Natural killer cell (primary cell): ENCODE results near the gene NKAPL. TPM values are rescaled to one million over a fixed set of nuclear protein-coding genes. Genes with fewer than 3 reads are reported as not detected.
A peak's percentile ranks its signal among the peaks of the same experiment; 100 is the strongest.

Source experiments
- ATAC-seq, 3 donors: fragments of 150-1000 bp in 2 of 3; fragments of 200-7000 bp in 1 of 3; cut with Tn5 transposase; 1 replicate in 1 of 3; 2 replicates in 2 of 3; pipeline ENCODE4 v1.10.0; 2021; ENCODE audit warnings: mild to moderate bottlenecking in 2 of 3, moderate library complexity in 2 of 3
- DNase-seq, 2 donors: peaks; one replicate each; pipeline versions ENCODE4 v3.0.0 to v3.0.0-alpha.2; 2013 to 2021; ENCODE audit warnings: mixed read lengths in 1 of 2
- H3K27ac ChIP-seq: one replicate; pipeline ENCODE4 v1.5.1; 2013; ENCODE audit warnings: mild to moderate bottlenecking, low read length
- H3K27me3 ChIP-seq: one replicate; pipeline ENCODE4 v1.6.1; 2013; ENCODE audit warnings: low read length; ENCODE audit not compliant: control insufficient read depth, insufficient read depth
- H3K36me3 ChIP-seq: one replicate; pipeline ENCODE4 v1.6.1; 2013; ENCODE audit warnings: low read length; ENCODE audit not compliant: control insufficient read depth, insufficient read depth
- H3K4me1 ChIP-seq: one replicate; pipeline ENCODE4 v1.6.1; 2013; ENCODE audit warnings: low read length; ENCODE audit not compliant: control insufficient read depth, insufficient read depth
- H3K4me3 ChIP-seq: one replicate; pipeline ENCODE4 v1.5.1; 2013; ENCODE audit warnings: low read length
- H3K9me3 ChIP-seq: one replicate; pipeline ENCODE4 v1.6.1; 2013; ENCODE audit warnings: low read length; ENCODE audit not compliant: control insufficient read depth, insufficient read depth
- H3K27ac Mint-ChIP-seq, 2 donors: one replicate each; pipeline ENCODE4 v1.8.0; 2022; ENCODE audit warnings: mild to moderate bottlenecking in 2 of 2, mixed read lengths in 2 of 2, moderate library complexity in 1 of 2
- H3K27me3 Mint-ChIP-seq, 2 donors: one replicate each; pipeline ENCODE4 v1.8.0; 2022; ENCODE audit warnings: low read depth in 2 of 2, mixed read lengths in 2 of 2
- H3K36me3 Mint-ChIP-seq: one replicate; pipeline ENCODE4 v1.8.0; 2022; ENCODE audit warnings: mixed read lengths
- H3K4me1 Mint-ChIP-seq, 2 donors: one replicate each; pipeline ENCODE4 v1.8.0; 2022; ENCODE audit warnings: mixed read lengths in 2 of 2
- H3K4me3 Mint-ChIP-seq: one replicate; pipeline ENCODE4 v1.8.0; 2022; ENCODE audit warnings: mild to moderate bottlenecking, moderate library complexity, mixed read lengths
- H3K9me3 Mint-ChIP-seq, 2 donors: one replicate each; pipeline ENCODE4 v1.8.0; 2022; ENCODE audit warnings: mixed read lengths in 2 of 2
- WGBS: methylation state at CpG from one replicate; pipeline ENCODE4 v1.1.7; 2013; ENCODE audit warnings: missing lambda C conversion rate; ENCODE audit not compliant: insufficient coverage; 5-methylcytosine and 5-hydroxymethylcytosine counted together
- intact Hi-C: fragments of 100-400 bp; cut with micrococcal nuclease; formaldehyde crosslinking; loops from one replicate; pipeline ENCODE4 v1.14.2; 2022
- total RNA-seq, 4 donors: library from RNA; stranded (reverse); fragments of 120-200 nt in 1 of 4; gene quantifications; one replicate each; pipeline versions ENCODE4 v1.2.3 to v1.2.4, GENCODE V29; 2013 to 2022
- TF ChIP-seq, protein P1 (sequence below): fragments of 200-600 bp; IDR thresholded peaks from one replicate; pipeline ENCODE4 v1.8.0; 2022; ENCODE audit warnings: antibody characterized with exemption

Gene NKAPL
- total RNA-seq, 3 donors from 2014 or later (not counting 1 experiment from before 2014, with no cell fraction given), result 0.31 to 0.36 TPM; not detected in 1

GRCh38 chr6:28212510-28213212, 46.4 kb upstream of the NKAPL start:
- H3K4me1 Mint-ChIP-seq, result peaks cover 18 to 23% of the 10 kb centered on the region in 2 donors
- no peak overlapping the region for H3K27ac ChIP-seq
- ATAC-seq, result peak in 1 of 3 donors; percentile 34

GRCh38 chr6:28213213-28213523, 45.9 kb upstream of the NKAPL start:
- Histone ChIP-seq H3K36me3 (no peaks in the 10 kb centered on the region), H3K9me3 (no peaks in the 10 kb centered on the region), H3K4me1 (peaks cover 18% of the 10 kb centered on the region), H3K4me3 (no peak overlapping the region), H3K27ac (no peak overlapping the region), H3K27me3 (peaks cover 57% of the 10 kb centered on the region)
- H3K9me3 Mint-ChIP-seq, result no peaks in the 10 kb centered on the region
- H3K27ac Mint-ChIP-seq, result no peak overlapping the region
- peaks cover 67 to 78% of the 10 kb centered on the region in 2 donors for H3K27me3 Mint-ChIP-seq
- WGBS, result no CpG with 5 or more reads among the region's 2 CpGs
- DNase-seq (no peak), ATAC-seq (no peak)
- TF ChIP-seq, protein P1, sequence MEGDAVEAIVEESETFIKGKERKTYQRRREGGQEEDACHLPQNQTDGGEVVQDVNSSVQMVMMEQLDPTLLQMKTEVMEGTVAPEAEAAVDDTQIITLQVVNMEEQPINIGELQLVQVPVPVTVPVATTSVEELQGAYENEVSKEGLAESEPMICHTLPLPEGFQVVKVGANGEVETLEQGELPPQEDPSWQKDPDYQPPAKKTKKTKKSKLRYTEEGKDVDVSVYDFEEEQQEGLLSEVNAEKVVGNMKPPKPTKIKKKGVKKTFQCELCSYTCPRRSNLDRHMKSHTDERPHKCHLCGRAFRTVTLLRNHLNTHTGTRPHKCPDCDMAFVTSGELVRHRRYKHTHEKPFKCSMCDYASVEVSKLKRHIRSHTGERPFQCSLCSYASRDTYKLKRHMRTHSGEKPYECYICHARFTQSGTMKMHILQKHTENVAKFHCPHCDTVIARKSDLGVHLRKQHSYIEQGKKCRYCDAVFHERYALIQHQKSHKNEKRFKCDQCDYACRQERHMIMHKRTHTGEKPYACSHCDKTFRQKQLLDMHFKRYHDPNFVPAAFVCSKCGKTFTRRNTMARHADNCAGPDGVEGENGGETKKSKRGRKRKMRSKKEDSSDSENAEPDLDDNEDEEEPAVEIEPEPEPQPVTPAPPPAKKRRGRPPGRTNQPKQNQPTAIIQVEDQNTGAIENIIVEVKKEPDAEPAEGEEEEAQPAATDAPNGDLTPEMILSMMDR, result no peak
- no peak overlapping the region for H3K4me3 Mint-ChIP-seq
- H3K4me1 Mint-ChIP-seq, result peaks cover 18% of the 10 kb centered on the region in 2 donors
- H3K36me3 Mint-ChIP-seq, result no peaks in the 10 kb centered on the region
- intact Hi-C loops, result no loop called here

More at GRCh38 chr6:28212510-28213212, 46.4 kb upstream of the NKAPL start:
- Mint-ChIP-seq H3K27me3 (peaks cover 72 to 83% of the 10 kb centered on the region in 2 donors), H3K27ac (no peak overlapping the region), H3K4me3 (peak overlapping the region; percentile 1), H3K36me3 (no peaks in the 10 kb centered on the region), H3K9me3 (no peaks in the 10 kb centered on the region)
- 3% methylated on average over 18 of the region's 21 CpGs for WGBS
- intact Hi-C loops, result no loop called here
- Histone ChIP-seq H3K4me1 (peaks cover 20% of the 10 kb centered on the region), H3K9me3 (no peaks in the 10 kb centered on the region), H3K36me3 (no peaks in the 10 kb centered on the region), H3K27me3 (peaks cover 62% of the 10 kb centered on the region), H3K4me3 (no peak overlapping the region)
- TF ChIP-seq, protein P1, result no peak
- DNase-seq, result peak in 1 of 2 donors; percentile 23

- DNase-seq, result no peak
- Mint-ChIP-seq H3K27ac (no peak overlapping the region), H3K4me3 (peak overlapping the region; percentile 7), H3K36me3 (no peaks in the 10 kb centered on the region), H3K9me3 (no peaks in the 10 kb centered on the region), H3K27me3 (peaks cover 53 to 62% of the 10 kb centered on the region in 2 donors), H3K4me1 (peaks cover 16 to 25% of the 10 kb centered on the region in 2 donors)
- Histone ChIP-seq H3K4me1 (peaks cover 25% of the 10 kb centered on the region), H3K4me3 (no peak overlapping the region), H3K27me3 (peaks cover 39% of the 10 kb centered on the region), H3K36me3 (no peaks in the 10 kb centered on the region), H3K9me3 (no peaks in the 10 kb centered on the region), H3K27ac (no peak overlapping the region)
- intact Hi-C loops, result loop anchor here (5.0 kb wide), 1 partner anchor 52 kb away; the partner anchor contains the start of gene ZSCAN26
- WGBS, result 46% methylated on average over 8 of the region's 8 CpGs
- ATAC-seq, result no peak
- TF ChIP-seq, protein P1, result no peak
Measured at GRCh38 chr6:28215425-28215824, 43.7 kb upstream of the NKAPL start.
